Fibroblast of peridontal ligament (primary cell): Measurements from ENCODE around the gene SIGLEC10.

Source experiments
- DNase-seq: peaks from one replicate; pipeline ENCODE4 v3.0.0-alpha.2; 2010; ENCODE audit errors: extremely low read depth

The SIGLEC10 gene

GRCh38 chr19:51394050-51394836 lies 23.2 kb downstream of the SIGLEC10 start:
- peak; percentile 99 for DNase-seq

GRCh38 chr19:51392701-51393100 lies 24.7 kb downstream of the SIGLEC10 start:
- no peak for DNase-seq

- DNase-seq, result no peak
Observed at GRCh38 chr19:51391073-51391611, 26.3 kb downstream of the SIGLEC10 start.

GRCh38 chr19:51389143-51389542 lies 28.3 kb downstream of the SIGLEC10 start:
- no peak for DNase-seq

- no peak for DNase-seq
Observed at GRCh38 chr19:51387924-51388389, 29.5 kb downstream of the SIGLEC10 start, which contains the start of gene LIM2. Gene LIM2 (minus strand): TSS chr19:51387974. CDS start chr19:51387443, 531 bp downstream.

GRCh38 chr19:51386882-51387520 lies 30.4 kb downstream of the SIGLEC10 start:
- DNase-seq, result no peak

- DNase-seq, result no peak
Observed at GRCh38 chr19:51382004-51382403, 35.4 kb downstream of the SIGLEC10 start.

- DNase-seq, result no peak
Observed at GRCh38 chr19:51380379-51380778, 37.1 kb downstream of the SIGLEC10 start.

- DNase-seq, result no peak
Observed at GRCh38 chr19:51377422-51377821, 40.0 kb downstream of the SIGLEC10 start.

GRCh38 chr19:51375504-51376221 lies 41.8 kb downstream of the SIGLEC10 start:
- DNase-seq, result no peak

GRCh38 chr19:51372649-51373504 lies 44.6 kb downstream of the SIGLEC10 start, which contains the start of gene NKG7:
Gene NKG7 (minus strand): TSS chr19:51372654. CDS start chr19:51372535, 119 bp downstream.
- no peak for DNase-seq

- DNase-seq, result no peak
Observed at GRCh38 chr19:51372021-51372648, 45.3 kb downstream of the SIGLEC10 start.

GRCh38 chr19:51371186-51371690 lies 46.2 kb downstream of the SIGLEC10 start:
- DNase-seq, result no peak

GRCh38 chr19:51370230-51370629 lies 47.2 kb downstream of the SIGLEC10 start:
- DNase-seq, result no peak

- no peak for DNase-seq
Observed at GRCh38 chr19:51368366-51369282, 48.8 kb downstream of the SIGLEC10 start, which contains the start of gene CLDND2. Gene CLDND2 (minus strand): TSS chr19:51369003. CDS start chr19:51368577, 426 bp downstream.

GRCh38 chr19:51367565-51368365 lies 49.7 kb downstream of the SIGLEC10 start:
- peak; percentile 97 for DNase-seq

- no peak for DNase-seq
Observed at GRCh38 chr19:51367255-51367564, 50.2 kb downstream of the SIGLEC10 start.
